GM11168 (cell line): ENCODE data around the gene PILRB.
"Not testable (repeated sequence)": the region's sequence is repeated elsewhere in the genome, so short reads cannot be mapped to it uniquely, and the experiment has no call there.

Source experiments
- in situ Hi-C: fragments of 300-500 bp; cut with MboI; formaldehyde crosslinking; loops from one replicate; pipeline ENCODE4 v1.12.0; 2022; ENCODE audit warnings: low sequenced_read_pairs; ENCODE audit not compliant: unreplicated experiment

PILRB gene

GRCh38 chr7:100352984-100353684 lies 4.8 kb upstream of the PILRB start:
- in situ Hi-C loops, result loop anchor here (10.0 kb wide), 1 partner anchor 52 kb away; no protein-coding TSS in a partner anchor

DNA sequence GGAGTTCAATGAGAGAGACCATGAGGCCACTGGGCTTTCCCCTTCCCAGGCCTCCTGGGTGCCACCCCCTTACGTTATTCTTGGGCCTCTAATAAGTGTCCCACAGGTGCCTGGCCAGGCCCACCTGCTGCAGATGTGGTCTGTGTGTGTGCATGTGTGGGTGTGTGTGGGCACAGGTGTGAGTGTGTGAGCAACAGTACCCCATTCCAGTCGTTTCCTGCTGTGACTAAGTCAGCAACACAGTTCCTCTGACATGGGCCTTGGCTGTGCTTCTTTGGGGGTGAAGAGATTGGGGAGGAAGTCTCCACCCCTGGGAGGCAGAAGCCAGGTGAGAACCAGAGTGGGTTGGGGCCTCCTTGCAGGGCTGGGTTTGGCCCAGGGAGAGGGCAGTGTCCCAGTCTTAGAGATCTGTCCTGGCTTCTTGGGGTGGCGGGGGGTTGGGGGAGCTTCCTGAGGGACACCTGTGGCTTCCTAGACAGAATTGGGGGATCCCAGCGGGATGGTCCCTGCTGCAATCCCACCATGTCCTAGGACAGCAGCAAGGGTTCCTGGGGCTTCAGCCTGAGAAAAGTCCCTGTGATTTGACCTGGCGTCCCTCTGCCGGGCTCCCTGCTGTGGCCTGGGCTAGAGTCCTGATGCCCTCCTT lies 4.1 kb upstream of the PILRB start:
- in situ Hi-C loops, result loop anchor here (10.0 kb wide), 1 partner anchor 51 kb away; no protein-coding TSS in a partner anchor

GRCh38 chr7:100356416-100357068 lies 1.4 kb upstream of the PILRB start:
- in situ Hi-C loops, result loop anchor here (10.0 kb wide), 1 partner anchor 48 kb away; no protein-coding TSS in a partner anchor

- in situ Hi-C loops, result loop anchor here (10.0 kb wide), 1 partner anchor 48 kb away; no protein-coding TSS in a partner anchor
Observed at GRCh38 chr7:100357131-100357561, 771 bp upstream of the PILRB start.

GRCh38 chr7:100358857-100359212 lies 918 bp downstream of the PILRB start:
- in situ Hi-C loops, result loop anchor here (10.0 kb wide), 1 partner anchor 46 kb away; no protein-coding TSS in a partner anchor

DNA sequence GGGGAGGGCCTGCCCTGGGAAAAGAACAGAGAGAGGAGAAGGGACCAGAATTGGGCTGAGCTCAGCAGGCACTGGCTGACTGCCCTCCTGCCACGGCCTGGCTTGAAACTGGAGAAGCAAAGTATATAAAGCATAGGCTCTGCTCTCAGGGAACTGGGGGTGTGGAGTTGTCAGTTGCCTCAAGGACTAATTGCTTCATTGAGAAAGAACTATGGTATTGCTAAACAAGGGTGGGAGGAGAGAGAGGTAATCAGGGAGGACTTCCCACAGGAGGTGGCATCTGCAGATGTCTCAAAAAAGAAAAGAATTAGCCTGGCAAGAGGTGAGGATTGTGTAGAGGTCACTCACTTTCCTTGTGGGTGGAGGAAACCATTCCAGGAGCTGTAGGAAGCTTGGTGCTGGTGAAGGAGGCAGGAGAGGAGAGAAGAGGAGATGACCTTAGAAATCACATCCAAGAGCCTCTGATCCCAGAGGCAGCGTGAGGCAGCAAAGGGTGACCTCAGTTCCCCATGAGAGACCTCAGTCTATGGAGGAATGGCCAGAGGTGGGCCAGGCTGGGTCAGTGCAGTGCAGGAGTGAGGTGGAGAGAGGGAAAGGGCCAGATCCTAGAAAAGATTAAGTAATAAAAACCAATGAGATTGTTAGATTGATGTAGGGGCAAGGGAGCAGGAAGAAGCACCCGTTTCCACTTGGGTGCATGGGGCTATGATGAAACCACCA lies 2.4 kb downstream of the PILRB start:
- in situ Hi-C loops, result no loop called here

- in situ Hi-C loops, result no loop called here
Observed at GRCh38 chr7:100363098-100363497, 5.2 kb downstream of the PILRB start.

GRCh38 chr7:100363797-100364196 lies 5.9 kb downstream of the PILRB start:
- in situ Hi-C loops, result not testable (repeated sequence)

DNA sequence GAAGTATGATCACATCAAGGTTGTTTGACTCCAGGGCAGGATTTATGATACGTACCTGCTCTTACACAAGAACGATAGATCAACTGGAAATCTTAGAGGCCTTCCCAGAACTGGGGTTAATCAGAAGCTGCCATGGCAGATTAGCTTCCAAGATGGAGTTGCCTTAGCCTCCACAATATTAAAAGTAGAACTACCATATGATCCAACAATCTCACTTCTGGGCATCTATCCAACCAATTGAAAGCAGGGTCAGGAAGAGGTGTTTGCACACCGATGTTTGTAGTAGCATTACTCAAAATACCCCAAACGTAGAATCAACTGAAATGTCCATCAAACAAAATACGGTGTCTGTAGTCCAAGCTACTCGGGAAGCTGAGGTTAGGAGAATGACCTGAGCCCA lies 6.6 kb downstream of the PILRB start:
- in situ Hi-C loops, result no loop called here

DNA sequence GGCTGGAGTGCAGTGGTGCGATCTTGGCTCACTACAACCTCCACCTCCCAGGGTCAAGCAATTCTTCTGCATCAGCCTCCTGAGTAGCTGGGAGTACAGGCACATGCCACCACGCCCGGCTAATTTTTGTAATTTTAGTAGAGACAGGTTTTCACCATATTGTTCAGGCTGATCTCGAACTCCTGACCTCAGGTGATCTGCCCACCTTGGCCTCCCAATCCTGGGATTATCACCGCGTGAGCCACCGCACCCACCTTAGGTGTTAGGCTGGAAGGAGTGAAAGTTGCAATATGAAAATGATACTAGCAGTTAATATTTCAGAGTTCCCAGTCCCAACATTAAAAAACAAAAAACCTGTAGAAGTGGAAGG lies 8.1 kb downstream of the PILRB start:
- in situ Hi-C loops, result not testable (repeated sequence)

DNA sequence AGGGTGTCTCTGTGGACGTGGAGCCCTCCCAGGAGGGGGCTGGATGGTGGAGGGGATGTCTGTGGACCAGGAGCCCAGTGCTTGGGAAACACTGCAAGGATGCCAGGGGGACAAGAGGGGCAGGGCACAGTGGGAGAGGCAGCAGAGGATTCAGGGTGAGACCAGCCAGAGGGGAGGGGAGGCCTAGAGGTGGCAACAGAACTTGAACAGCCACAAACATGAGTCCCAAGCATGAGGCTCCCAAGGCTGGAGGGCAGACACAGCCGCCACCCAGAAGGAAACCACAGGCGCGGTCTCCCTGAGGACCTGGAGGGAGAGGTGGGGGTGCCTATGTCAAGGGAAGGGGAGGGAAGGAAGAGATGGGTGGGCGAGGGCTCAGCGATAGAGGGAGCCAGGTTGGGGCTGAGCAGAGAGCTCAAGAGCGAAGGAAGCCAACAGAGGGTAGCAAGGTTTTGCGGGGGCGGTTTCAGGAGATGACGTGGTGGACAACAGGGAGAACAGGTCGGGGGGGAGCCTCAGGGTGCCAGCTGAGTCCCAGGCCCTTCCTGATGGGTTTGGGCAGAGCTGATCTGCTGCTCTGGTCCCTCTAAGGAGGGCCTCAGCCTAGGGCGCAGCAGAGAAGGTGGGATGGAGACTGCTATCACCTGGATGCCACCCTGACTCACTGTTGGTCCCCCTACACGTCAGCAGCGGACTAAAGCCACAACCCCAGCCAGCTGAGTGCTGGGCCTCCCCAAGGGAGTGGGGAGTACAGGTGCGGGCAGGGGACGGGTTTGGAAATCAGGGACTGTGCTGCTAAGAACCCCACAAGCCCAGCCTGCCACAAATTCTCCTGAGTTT lies 8.7 kb downstream of the PILRB start:
- in situ Hi-C loops, result no loop called here

GRCh38 chr7:100367251-100367620 lies 9.3 kb downstream of the PILRB start:
- in situ Hi-C loops, result no loop called here

DNA sequence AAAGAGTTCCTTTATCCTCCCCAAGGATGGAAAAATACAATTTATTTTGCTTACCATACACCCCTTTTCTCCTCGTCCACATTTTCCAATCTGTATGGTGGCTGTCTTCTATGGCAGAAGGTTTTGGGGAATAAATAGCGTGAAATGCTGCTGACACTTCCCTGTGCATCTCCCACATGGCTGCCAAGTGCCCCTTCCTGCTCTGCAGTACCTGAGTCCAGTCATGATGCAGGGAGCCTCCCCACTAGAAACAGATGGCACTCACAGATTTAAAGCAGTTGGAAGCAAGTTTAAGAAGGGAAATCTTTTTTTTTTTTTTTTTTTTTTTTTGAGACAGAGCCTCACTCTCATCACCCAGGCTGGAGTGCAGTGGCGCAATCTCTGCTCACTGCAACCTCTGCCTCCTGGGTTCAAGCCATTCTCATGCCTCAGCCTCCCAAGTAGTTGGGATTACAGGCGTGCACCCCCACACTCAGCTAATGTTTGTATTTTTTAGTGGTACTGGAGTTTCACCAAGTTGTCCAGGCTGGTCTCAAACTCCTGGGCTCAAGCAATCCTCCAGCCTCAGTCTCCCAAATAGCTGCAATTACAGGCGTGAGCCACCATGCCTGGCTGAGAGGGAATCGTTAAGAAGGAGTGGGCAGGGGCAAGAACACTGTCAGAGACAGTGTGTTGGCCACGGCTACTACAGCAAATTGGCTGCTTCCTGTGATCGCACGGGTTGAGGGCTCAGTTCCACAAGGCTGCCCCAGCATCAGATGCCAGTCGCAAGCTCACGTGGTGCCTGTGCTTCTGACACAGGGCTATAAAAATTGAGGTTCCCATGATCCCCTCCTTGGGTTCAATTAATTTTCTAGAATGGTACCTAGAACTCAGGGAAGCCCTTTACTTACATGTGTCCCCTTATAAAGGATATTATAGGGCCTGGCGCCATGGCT lies 10.0 kb downstream of the PILRB start:
- in situ Hi-C loops, result no loop called here

GRCh38 chr7:100369105-100369504 lies 11.2 kb downstream of the PILRB start:
- in situ Hi-C loops, result no loop called here

GRCh38 chr7:100370303-100370702 lies 12.4 kb downstream of the PILRB start:
- in situ Hi-C loops, result loop anchor here (5.0 kb wide), 1 partner anchor 37 kb away; no protein-coding TSS in a partner anchor

DNA sequence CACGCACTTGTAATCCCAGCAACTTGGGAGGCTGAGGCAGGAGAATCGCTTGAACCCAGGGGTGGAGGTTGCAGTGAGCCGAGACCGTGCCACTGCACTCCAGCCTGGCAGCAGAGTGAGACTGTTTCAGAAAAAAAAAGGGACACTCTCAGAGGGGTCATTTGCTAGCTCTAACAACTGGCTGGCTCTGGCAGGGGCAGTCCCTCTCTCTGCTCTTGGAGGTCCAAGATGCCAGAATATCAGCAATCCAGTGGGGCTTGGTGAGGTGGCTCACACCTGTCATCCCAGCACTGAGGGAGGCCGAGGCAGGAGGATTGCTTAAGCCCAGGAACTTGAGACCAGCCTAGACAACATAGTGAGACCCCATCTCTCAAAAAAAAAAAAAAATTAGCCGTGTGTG lies 12.8 kb downstream of the PILRB start:
- in situ Hi-C loops, result loop anchor here (5.0 kb wide), 1 partner anchor 37 kb away; no protein-coding TSS in a partner anchor

GRCh38 chr7:100371561-100372171 lies 13.7 kb downstream of the PILRB start:
- in situ Hi-C loops, result loop anchor here (5.0 kb wide), 1 partner anchor 36 kb away; no protein-coding TSS in a partner anchor

GRCh38 chr7:100372256-100372655 lies 14.3 kb downstream of the PILRB start:
- in situ Hi-C loops, result loop anchor here (5.0 kb wide), 1 partner anchor 35 kb away; no protein-coding TSS in a partner anchor
